Lower leg skin (tissue), 3 donors: Measurements from ENCODE around the gene DOK1.

Source experiments
- POLR2A ChIP-seq, 2 donors: fragments of 450-650 bp; IDR thresholded peaks; one replicate each; pipeline ENCODE4 v1.6.1; 2016 to 2017; ENCODE audit warnings: antibody characterized with exemption in 2 of 2, mild to moderate bottlenecking in 1 of 2, moderate library complexity in 1 of 2
- TF ChIP-seq, protein P1 (sequence below), 3 donors: fragments of 450-650 bp; IDR thresholded peaks; one replicate each; pipeline ENCODE4 v1.5.1; 2016; ENCODE audit warnings: antibody characterized with exemption in 3 of 3, mild to moderate bottlenecking in 3 of 3, moderate library complexity in 2 of 3

DNA sequence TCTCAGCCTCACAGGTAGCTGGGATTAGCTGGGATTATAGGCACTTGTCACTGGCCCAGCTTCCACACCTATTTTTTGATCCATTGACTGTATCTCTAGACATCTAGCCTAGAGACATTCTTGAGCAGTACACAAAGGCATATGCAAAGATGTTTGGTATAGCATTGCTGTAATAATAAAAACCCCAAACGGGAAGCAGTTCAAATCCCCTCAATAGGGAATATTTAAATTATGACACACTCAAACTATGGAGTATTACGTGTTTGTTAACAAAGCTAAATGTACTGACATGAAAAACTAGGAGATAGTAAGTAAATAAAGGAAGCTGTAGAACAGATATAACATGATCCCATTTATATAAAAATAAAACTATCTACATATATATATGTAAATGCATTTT is 27.7 kb downstream of the DOK1 start:
- TF ChIP-seq, protein P1, sequence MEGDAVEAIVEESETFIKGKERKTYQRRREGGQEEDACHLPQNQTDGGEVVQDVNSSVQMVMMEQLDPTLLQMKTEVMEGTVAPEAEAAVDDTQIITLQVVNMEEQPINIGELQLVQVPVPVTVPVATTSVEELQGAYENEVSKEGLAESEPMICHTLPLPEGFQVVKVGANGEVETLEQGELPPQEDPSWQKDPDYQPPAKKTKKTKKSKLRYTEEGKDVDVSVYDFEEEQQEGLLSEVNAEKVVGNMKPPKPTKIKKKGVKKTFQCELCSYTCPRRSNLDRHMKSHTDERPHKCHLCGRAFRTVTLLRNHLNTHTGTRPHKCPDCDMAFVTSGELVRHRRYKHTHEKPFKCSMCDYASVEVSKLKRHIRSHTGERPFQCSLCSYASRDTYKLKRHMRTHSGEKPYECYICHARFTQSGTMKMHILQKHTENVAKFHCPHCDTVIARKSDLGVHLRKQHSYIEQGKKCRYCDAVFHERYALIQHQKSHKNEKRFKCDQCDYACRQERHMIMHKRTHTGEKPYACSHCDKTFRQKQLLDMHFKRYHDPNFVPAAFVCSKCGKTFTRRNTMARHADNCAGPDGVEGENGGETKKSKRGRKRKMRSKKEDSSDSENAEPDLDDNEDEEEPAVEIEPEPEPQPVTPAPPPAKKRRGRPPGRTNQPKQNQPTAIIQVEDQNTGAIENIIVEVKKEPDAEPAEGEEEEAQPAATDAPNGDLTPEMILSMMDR (IDR thresholded peaks at IDR 0.05), result no peak
- TF ChIP-seq POLR2A (IDR thresholded peaks at IDR 0.05), result no peak
